Memory B cell (primary cell): Measurements from ENCODE around the gene GYS2.
"Not testable (repeated sequence)": the region's sequence is repeated elsewhere in the genome, so short reads cannot be mapped to it uniquely, and the experiment has no call there.

Source experiments
- ATAC-seq: fragments of 150-1000 bp; cut with Tn5 transposase; 2 replicates; pipeline ENCODE4 v1.10.0; 2021; ENCODE audit warnings: low read depth, mild to moderate bottlenecking, moderate library complexity
- DNase-seq, 2 donors: peaks; one replicate each; pipeline ENCODE4 v3.0.0; 2022; ENCODE audit warnings: low spot score in 2 of 2
- H3K27ac Mint-ChIP-seq: one replicate; pipeline ENCODE4 v1.8.0; 2022; ENCODE audit warnings: mild to moderate bottlenecking, moderate library complexity, mixed read lengths
- H3K27me3 Mint-ChIP-seq: one replicate; pipeline ENCODE4 v1.8.0; 2022; ENCODE audit warnings: mixed read lengths
- H3K36me3 Mint-ChIP-seq: one replicate; pipeline ENCODE4 v1.8.0; 2022; ENCODE audit warnings: mild to moderate bottlenecking, mixed read lengths
- H3K4me1 Mint-ChIP-seq: one replicate; pipeline ENCODE4 v1.8.0; 2022; ENCODE audit warnings: mixed read lengths
- H3K4me3 Mint-ChIP-seq: one replicate; pipeline ENCODE4 v1.8.0; 2022; ENCODE audit warnings: mild to moderate bottlenecking, moderate library complexity, mixed read lengths
- H3K9me3 Mint-ChIP-seq: one replicate; pipeline ENCODE4 v1.8.0; 2022; ENCODE audit warnings: mixed read lengths

Gene GYS2

GRCh38 chr12:21618566-21618965, 13.9 kb upstream of the GYS2 start:
- no peak overlapping the region for H3K4me3 Mint-ChIP-seq
- no peaks in the 10 kb centered on the region for H3K27me3 Mint-ChIP-seq
- H3K9me3 Mint-ChIP-seq = no peaks in the 10 kb centered on the region
- DNase-seq = no peak
- no peak for ATAC-seq
- no peaks in the 10 kb centered on the region for H3K36me3 Mint-ChIP-seq
- peaks cover 7% of the 10 kb centered on the region for H3K4me1 Mint-ChIP-seq
- no peak overlapping the region for H3K27ac Mint-ChIP-seq

DNA sequence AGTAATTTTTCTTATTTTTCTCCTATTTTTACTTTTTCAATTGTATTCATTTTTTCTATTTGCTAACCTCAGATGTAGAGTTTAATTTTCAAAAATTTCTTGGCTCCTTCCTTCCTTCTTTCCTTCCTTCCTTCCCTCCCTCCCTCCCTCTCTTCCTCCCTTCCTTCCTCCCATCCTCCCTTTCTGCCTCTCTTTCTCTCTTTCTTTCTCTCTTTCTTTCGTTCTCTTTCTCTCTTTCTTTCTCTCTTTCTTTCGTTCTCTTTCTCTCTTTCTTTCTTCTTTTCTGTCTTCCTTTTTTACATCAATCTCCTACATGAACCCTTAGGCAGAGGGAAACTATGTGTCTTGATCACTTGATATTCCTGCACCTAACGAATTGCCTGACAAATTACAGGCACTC, 12.4 kb upstream of the GYS2 start:
- Mint-ChIP-seq H3K4me1 (peaks cover 7% of the 10 kb centered on the region), H3K27ac (no peak overlapping the region), H3K9me3 (no peaks in the 10 kb centered on the region), H3K27me3 (no peaks in the 10 kb centered on the region), H3K36me3 (no peaks in the 10 kb centered on the region), H3K4me3 (no peak overlapping the region)
- ATAC-seq (no peak), DNase-seq (no peak)

DNA sequence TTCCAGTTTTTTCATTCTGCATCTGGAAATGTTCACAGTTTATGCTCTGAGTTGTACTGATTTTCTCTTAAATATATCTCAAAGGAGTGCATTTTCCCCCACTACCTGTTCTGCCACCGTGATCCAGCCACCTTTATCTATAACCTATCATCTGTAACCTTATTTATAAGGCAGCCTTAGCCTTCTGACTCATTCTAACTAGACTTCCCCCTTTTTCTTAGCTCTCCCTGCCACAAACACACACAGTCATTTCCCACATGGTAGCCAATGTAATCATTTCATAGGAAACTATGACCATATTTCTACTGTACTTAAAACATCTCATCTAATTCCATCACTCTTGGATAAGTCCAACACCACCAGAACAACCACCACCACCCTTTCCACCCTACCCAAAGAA, 10.8 kb upstream of the GYS2 start:
- H3K27me3 Mint-ChIP-seq = no peaks in the 10 kb centered on the region
- no peaks in the 10 kb centered on the region for H3K36me3 Mint-ChIP-seq
- H3K27ac Mint-ChIP-seq = no peak overlapping the region
- ATAC-seq (no peak), DNase-seq (no peak)
- H3K9me3 Mint-ChIP-seq = no peaks in the 10 kb centered on the region
- peaks cover 7% of the 10 kb centered on the region for H3K4me1 Mint-ChIP-seq
- no peak overlapping the region for H3K4me3 Mint-ChIP-seq

DNA sequence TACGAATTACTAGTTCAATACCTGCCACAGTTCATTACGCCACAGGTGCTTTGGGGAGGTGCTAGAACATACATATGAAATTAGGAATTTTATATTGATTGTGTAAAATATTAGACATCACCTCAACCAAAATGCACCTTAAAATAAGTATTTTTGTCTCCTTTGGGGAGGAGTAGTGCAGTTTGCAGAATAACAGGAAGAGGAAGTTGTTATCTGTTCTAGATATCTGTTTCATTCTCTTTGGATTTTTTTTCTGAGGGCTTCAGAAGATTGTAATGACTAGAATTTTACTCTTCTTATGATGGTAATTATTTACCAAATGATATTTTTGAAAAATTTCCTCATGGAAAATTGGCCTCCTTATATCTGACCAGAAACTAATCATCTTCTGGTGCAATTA, 9.9 kb upstream of the GYS2 start:
- no peak for ATAC-seq
- Mint-ChIP-seq H3K27ac (no peak overlapping the region), H3K27me3 (no peaks in the 10 kb centered on the region), H3K9me3 (no peaks in the 10 kb centered on the region), H3K4me1 (peaks cover 7% of the 10 kb centered on the region), H3K4me3 (no peak overlapping the region), H3K36me3 (no peaks in the 10 kb centered on the region)
- no peak for DNase-seq

- Mint-ChIP-seq H3K27ac (no peak overlapping the region), H3K27me3 (no peaks in the 10 kb centered on the region), H3K9me3 (no peaks in the 10 kb centered on the region), H3K4me3 (no peak overlapping the region), H3K36me3 (no peaks in the 10 kb centered on the region), H3K4me1 (peaks cover 7% of the 10 kb centered on the region)
- no peak for DNase-seq
- no peak for ATAC-seq
Observed at GRCh38 chr12:21613931-21614330, 9.3 kb upstream of the GYS2 start.

DNA sequence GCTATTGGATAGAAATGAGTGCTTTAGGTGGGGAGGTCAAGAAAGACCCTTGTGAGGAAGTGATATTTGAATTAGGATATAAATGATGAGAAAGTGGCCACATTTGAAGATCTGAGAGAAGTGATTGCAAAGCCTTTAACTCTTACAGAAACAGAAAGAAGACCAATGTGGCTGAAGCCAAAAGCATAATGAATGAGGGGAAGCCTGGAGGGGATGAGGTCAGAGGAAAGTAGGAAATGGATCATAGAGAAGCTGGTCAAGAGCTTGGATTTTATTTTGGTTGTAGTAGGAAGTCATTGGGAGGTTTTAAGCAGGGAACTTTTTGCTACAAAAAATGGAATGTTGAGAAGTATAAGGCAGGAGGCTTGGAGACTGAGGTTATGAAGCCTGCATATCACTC, 3.5 kb upstream of the GYS2 start:
- no peaks in the 10 kb centered on the region for H3K27me3 Mint-ChIP-seq
- H3K36me3 Mint-ChIP-seq = no peaks in the 10 kb centered on the region
- DNase-seq (no peak), ATAC-seq (no peak)
- H3K27ac Mint-ChIP-seq = no peak overlapping the region
- no peaks in the 10 kb centered on the region for H3K4me1 Mint-ChIP-seq
- H3K4me3 Mint-ChIP-seq = no peak overlapping the region
- no peaks in the 10 kb centered on the region for H3K9me3 Mint-ChIP-seq

GRCh38 chr12:21607701-21608100, 3.1 kb upstream of the GYS2 start:
- Mint-ChIP-seq H3K27me3 (no peaks in the 10 kb centered on the region), H3K9me3 (no peaks in the 10 kb centered on the region), H3K27ac (no peak overlapping the region), H3K4me3 (no peak overlapping the region), H3K36me3 (no peaks in the 10 kb centered on the region), H3K4me1 (no peaks in the 10 kb centered on the region)
- DNase-seq (no peak), ATAC-seq (no peak)

DNA sequence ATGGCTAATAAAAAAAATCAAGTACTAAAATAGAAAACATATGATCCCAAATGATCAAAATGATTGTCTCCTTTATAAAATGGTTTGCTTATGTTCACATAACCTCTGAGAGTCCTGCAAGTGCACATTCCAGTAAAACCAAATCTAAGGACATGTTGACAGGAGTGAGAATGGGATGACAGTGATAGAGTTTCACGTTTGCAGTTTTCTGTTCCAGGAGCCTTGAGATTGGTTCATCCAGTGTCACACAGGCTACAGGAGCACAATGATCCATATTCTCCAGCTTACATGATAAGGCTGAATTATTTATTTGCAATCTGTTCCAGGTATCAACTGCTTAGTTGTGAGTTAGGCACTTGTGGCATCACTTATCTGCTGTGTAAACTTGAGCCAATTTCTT, 1.5 kb upstream of the GYS2 start:
- ATAC-seq = no peak
- H3K27ac Mint-ChIP-seq = no peak overlapping the region
- H3K4me3 Mint-ChIP-seq = no peak overlapping the region
- no peaks in the 10 kb centered on the region for H3K4me1 Mint-ChIP-seq
- no peak for DNase-seq
- H3K9me3 Mint-ChIP-seq = no peaks in the 10 kb centered on the region
- no peaks in the 10 kb centered on the region for H3K36me3 Mint-ChIP-seq
- H3K27me3 Mint-ChIP-seq = no peaks in the 10 kb centered on the region

- Mint-ChIP-seq H3K4me3 (no peak overlapping the region), H3K4me1 (peaks cover 6% of the 10 kb centered on the region), H3K27ac (no peak overlapping the region), H3K36me3 (no peaks in the 10 kb centered on the region), H3K9me3 (no peaks in the 10 kb centered on the region), H3K27me3 (no peaks in the 10 kb centered on the region)
- DNase-seq (no peak), ATAC-seq (no peak)
Observed at GRCh38 chr12:21602774-21603173, 1.9 kb downstream of the GYS2 start.

DNA sequence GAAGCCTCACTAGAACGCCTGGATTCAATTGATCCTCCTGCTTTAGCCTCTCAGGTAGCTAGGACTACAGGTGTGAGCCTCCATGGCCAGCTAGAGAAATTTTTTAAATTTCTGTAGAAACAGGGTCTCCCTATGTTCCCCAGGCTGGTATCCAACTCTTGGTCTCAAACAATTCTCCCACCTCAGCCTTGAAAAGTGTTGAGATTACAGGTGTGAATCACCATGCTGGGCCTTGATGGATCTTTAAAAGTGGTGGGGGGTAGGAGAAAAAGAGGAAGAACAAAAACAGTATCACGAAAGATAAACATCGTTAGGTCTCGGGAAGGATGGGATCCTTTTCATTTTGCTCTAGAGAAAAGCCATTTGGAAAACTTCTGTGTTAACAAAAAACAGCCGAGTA, 4.5 kb downstream of the GYS2 start:
- no peaks in the 10 kb centered on the region for H3K36me3 Mint-ChIP-seq
- no peak overlapping the region for H3K4me3 Mint-ChIP-seq
- no peaks in the 10 kb centered on the region for H3K27me3 Mint-ChIP-seq
- DNase-seq = no peak
- peaks cover 2% of the 10 kb centered on the region for H3K9me3 Mint-ChIP-seq
- H3K4me1 Mint-ChIP-seq = peaks cover 15% of the 10 kb centered on the region
- no peak for ATAC-seq
- no peak overlapping the region for H3K27ac Mint-ChIP-seq

DNA sequence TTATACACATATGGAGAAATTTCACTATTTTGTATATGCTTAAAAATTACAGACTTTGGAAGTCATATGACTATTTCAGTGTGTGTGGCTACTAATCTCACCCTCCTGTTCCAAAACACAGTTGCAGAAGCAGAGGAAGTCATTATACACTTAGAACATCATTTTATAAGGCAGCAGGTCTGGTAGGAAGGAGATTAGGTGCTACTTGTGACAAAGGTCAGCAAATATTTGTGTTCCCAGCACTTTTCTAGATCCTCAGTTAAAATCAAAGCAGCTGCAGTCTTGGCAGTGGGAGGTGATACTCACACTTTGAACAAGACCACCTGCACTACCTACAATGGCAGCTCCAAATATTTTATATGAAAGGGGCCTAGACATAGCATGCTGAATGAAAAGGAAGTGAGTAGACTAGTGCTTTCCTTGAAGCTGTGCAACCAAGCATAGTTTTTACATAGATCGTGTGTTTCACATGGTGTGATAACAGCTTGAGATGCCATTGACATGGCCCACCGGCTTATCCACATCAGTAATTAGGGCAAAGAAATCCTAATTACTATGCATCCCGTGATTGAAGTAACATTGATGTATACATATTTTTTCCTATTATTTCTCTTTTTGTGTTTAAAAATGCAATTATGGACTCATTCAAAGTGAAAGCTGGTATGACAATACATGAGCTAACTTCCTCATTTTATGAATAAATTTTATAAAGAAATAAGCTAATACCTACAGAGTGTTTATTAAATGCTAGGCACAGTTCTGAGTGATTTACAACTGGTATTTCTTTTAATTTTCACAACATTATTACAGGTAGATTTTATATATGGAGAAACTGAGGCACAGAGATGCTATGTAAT, 5.3 kb downstream of the GYS2 start:
- Mint-ChIP-seq H3K27me3 (no peaks in the 10 kb centered on the region), H3K4me3 (peak overlapping the region; percentile 60)
- ATAC-seq = peak; percentile 97

DNA sequence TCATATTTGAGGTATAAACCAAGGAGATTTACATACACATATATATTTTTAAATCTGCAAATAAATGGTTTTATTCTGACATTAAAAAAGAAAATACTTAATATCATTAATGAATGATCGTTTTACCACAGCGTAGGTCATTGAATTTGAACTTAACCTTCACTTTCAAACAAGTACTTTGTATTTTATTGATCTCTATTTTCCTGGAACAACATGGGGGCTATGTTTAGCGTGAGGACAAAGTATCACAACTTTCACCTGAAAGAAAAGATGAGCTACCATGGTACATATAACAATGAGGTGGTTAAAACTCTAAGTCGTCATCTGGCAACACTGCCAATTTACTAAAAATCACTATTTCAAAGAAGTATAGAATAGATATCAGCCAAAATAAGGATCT, 6.0 kb downstream of the GYS2 start:
- H3K27ac Mint-ChIP-seq = peak overlapping the region; percentile 35

More for the DNA sequence above, 5.3 kb downstream of the GYS2 start:
- Mint-ChIP-seq H3K36me3 (no peaks in the 10 kb centered on the region), H3K4me1 (peaks cover 15% of the 10 kb centered on the region), H3K9me3 (peaks cover 2% of the 10 kb centered on the region), H3K27ac (peak overlapping the region; percentile 35)
- peak in 1 of 2 donors; percentile 3 for DNase-seq

DNA sequence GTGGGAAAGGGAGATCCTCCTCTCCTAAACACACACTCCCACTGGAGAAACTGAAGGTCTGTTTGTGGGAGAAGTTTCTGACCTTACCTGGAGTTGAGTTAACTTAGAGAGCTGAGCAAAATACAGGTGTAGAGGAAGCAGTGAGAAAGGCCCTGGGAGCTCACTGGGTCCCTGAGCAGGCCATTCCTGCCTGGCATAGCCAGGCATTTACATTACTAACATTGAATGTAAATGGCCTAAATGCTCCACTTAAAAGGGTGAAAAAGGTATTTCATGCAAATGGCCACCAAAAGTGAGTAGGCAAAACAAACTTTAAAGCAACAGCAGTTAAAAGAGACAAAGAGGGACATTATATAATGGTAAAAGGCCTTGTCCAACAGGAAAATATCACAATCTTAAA, 9.3 kb downstream of the GYS2 start:
- DNase-seq, H3K36me3 Mint-ChIP-seq, H3K27ac Mint-ChIP-seq, ATAC-seq, H3K27me3 Mint-ChIP-seq, H3K4me3 Mint-ChIP-seq: not testable (repeated sequence)
- H3K4me1 Mint-ChIP-seq = peaks cover 15% of the 10 kb centered on the region
- peaks cover 11% of the 10 kb centered on the region for H3K9me3 Mint-ChIP-seq

More for the DNA sequence above, 6.0 kb downstream of the GYS2 start:
- no peak overlapping the region for H3K4me3 Mint-ChIP-seq
- no peak for DNase-seq
- no peak for ATAC-seq
- H3K27me3 Mint-ChIP-seq = no peaks in the 10 kb centered on the region
- peaks cover 2% of the 10 kb centered on the region for H3K9me3 Mint-ChIP-seq
- H3K36me3 Mint-ChIP-seq = no peaks in the 10 kb centered on the region
- peaks cover 15% of the 10 kb centered on the region for H3K4me1 Mint-ChIP-seq

- ATAC-seq (no peak), DNase-seq (no peak)
- Mint-ChIP-seq H3K4me3 (no peak overlapping the region), H3K36me3 (peaks cover 2% of the 10 kb centered on the region), H3K9me3 (peaks cover 2% of the 10 kb centered on the region), H3K4me1 (no peaks in the 10 kb centered on the region), H3K27ac (no peak overlapping the region), H3K27me3 (peaks cover 15% of the 10 kb centered on the region)
Observed at GRCh38 chr12:21585485-21585884, 19.2 kb downstream of the GYS2 start.
